ENCODE measurements around the gene GAS2. TPM values are rescaled to one million over a fixed set of nuclear protein-coding genes. Genes with fewer than 3 reads are reported as not detected.

The GAS2 gene
- total RNA-seq, 1 donor from 2014 or later: 1.7 TPM

DNA sequence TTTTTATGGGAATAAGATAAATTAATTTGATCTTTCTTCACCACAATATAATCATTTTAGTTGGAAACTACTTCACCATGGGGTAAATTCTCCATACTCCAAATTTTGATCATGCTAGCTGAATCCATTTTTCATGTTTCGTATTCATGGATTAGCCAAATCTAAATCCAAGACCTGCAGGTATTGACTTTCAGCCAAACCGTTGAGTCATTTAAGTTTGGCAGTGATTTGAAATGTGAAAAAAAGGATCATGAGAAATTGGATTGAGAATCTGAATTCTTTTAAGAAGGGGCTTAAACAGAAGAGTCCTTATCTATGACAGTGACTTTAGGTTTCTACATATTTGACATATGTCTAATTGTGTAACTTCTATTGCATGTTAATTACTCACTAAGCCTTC, 5.3 kb downstream of the GAS2 start:
- intact Hi-C loops (cut with micrococcal nuclease): no loop called here

DNA sequence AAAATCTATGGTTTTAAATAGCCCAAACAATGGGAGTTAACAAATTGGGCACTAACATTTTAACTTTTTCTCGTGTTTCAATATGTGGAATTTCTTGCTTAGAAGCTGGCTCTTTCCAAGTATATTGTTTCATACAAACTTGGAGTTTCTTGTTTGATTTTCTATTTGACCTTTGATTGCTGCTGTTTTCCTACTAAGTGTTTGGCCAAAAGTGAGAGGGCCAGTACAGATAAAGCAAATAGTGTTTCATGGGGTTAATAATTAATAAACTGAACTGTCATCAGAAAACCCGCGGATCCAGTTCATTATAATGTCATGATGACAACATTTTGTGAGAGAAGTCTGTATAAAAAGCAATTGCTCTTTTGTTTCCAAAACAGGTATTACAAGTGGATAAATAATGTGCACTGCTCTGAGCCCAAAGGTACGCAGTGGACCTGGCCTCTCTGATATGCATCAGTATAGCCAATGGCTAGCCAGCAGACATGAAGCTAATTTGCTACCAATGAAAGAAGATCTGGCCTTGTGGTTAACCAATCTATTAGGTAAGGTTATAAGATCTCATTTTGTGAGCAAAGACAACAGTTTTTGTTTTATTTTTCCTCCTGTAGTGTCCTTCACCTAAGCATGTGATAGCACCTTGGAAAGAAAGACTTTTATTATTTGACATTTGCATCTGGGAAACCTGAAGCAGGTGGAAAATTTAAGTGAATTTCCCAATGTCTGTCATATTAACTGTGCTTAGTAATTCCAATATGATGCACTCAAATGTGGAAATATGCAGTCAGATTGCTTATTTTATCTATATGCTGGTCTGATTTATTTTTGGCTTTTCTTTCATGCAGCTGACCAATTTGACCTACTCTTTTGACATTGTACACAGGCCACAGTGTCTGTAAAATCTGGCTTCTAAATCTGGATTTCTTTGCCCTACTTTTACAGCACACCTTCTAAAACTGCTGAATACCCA, 8.3 kb downstream of the GAS2 start:
- intact Hi-C loops (cut with micrococcal nuclease): no loop called here

DNA sequence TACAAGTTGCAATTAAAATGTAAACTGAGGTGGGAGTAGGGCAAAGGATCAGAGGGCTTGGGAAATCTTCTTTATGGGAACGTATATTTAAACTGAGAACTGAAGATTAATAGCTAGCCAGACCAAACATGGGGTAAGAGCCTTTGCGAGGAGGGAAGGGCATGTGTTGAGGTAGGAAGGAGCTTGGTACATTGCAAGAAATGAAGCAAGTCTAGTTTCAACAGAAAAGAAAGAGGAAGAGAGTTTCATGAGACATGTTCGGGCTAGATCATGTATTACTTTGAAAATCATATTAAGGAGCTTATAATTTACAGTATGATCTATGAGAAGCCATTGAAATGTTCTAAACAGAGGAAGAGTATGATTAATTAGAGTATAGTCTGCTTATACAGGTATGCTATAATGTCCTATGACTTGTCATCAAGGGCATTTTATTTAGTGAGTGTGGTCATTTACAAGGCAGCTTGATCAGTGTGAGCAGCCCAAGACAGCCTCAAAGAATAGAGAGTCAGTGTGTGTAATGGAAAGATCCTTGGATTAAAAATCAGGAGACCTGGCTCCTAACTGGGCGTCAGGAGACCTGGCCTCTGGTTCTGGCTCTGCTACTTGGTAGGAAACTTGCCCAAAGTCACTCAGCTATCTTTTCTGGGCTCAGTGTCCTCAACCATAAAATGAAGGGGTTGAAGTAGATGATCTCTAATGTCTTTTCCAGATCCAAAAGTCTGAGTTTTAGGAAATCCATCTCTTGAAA, 10.9 kb downstream of the GAS2 start:
- intact Hi-C loops (cut with micrococcal nuclease): no loop called here

GRCh38 chr11:22680628-22681027, 14.2 kb downstream of the GAS2 start:
- intact Hi-C loops (cut with micrococcal nuclease): no loop called here

GRCh38 chr11:22681281-22681812, 14.9 kb downstream of the GAS2 start:
- intact Hi-C loops (cut with micrococcal nuclease): no loop called here

DNA sequence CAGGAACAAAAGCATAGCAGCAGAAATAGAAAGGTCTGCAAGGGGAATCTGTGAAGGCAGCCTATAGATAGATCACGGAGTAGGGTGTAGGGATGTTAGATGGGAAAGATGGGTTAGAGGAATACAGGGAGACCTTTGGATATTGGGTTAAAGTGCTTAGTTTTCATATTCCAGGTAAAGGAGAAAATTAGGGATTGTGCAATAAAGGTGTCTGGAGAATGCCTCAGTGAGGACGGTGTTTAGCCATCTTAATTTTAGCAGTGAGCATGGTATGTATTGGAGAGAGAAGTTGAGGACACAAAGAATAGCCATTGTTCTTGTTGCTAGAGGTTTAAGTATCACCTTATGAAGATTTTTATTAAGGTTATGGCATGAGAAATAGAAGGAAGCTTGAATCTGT, 17.7 kb downstream of the GAS2 start:
- intact Hi-C loops (cut with micrococcal nuclease): no loop called here

- intact Hi-C loops (cut with micrococcal nuclease): no loop called here
Measured at GRCh38 chr11:22685111-22685510, 18.7 kb downstream of the GAS2 start.

- intact Hi-C loops (cut with micrococcal nuclease): no loop called here
Measured at GRCh38 chr11:22688914-22689313, 22.5 kb downstream of the GAS2 start.

DNA sequence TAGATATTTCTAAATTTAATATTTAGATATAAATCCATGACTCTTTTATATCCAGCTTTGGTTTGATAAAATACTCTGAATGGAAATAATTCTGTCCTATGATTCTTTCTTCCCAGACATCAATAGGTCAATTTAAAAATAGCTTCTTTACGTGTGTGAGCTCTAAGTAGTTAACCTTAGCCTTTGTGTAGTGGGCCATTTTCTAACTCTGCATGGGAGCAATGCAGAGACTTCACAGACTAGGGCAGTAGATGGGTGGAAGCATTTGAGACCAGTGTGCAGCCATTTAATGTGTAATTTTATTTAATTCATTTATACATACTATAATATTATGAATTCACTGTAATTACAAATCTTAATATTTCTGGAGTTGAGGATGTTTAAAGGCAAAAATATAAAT, 23.8 kb downstream of the GAS2 start:
- intact Hi-C loops (cut with micrococcal nuclease): no loop called here

DNA sequence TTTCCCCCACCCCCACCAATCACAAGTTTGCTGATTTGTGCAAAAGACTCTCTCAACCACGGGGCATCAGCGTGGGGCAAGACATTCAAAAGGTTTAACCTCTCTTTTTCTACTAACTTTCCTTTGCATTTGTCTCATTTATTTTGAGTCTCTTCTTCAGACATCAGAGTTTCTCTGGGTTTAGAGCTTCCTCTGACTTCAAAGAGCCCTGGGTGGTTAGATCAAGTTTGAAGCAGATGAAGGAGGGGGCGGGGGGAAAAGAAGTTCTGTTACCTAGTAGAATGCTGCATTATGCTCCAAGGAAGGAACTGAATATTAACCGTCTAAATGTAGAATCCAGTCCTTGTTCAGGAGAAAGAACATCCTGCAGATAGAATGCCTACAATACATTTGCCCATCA, 24.5 kb downstream of the GAS2 start:
- intact Hi-C loops (cut with micrococcal nuclease): no loop called here

- intact Hi-C loops (cut with micrococcal nuclease): no loop called here
Measured at GRCh38 chr11:22699388-22699787, 33.0 kb downstream of the GAS2 start.

DNA sequence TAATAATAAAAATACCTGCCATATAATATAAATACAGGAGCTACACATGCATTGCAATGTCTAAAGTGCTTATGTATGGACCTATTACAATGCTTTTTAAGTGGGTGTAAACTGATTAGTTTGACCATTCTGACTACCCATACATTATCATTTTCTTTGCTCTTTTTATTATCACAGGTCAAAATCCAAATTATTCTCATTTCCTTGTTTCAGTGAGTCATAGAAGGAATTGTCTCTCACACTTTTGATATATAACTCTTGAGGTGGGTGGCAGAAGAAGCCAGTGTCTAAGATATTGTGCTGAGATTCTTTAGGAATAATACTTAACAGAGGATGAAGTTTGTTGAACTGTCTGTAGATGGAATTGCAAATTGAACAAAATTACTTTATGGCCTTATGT, 35.6 kb downstream of the GAS2 start:
- intact Hi-C loops (cut with micrococcal nuclease): no loop called here

DNA sequence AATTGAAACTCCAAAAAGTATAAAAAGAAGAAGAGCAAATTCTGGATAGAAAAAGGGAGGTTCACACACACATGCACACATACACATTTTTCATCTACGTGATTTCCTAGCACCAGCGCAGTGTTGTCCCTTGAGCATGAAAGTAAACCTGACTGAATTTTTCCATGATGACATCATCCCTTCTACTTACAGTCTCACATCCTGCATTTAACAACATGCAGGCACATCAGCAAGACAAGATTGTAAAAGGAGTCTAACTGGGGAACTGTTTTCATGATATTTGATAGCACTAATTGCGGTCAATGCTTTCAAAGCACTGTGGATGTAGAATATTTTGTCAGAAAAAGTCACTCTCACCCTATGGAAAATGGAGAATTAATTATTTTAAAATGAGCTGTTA, 36.6 kb downstream of the GAS2 start:
- intact Hi-C loops (cut with micrococcal nuclease): no loop called here

DNA sequence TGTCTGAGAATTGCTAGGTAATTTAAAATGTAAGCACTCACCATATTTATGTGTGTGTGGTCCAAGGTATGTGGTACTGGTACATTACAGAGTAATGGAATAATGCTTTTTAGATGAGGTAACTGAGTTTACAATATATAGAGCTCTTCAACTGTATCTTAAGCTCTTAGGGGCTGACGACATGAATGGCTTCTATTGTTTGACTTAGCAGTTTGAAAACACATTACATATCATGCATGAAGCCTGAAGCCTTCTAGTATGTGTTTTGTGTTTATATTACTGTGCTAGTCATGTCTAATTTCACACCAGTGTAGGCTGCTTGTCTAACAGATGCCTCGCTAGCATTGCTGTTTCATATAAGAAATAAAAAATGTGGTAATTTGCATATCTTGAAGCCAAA, 37.2 kb downstream of the GAS2 start:
- intact Hi-C loops (cut with micrococcal nuclease): no loop called here

GRCh38 chr11:22707119-22707899, 40.9 kb downstream of the GAS2 start:
- intact Hi-C loops (cut with micrococcal nuclease): no loop called here

- intact Hi-C loops (cut with micrococcal nuclease): no loop called here
Measured at GRCh38 chr11:22711071-22711770, 44.8 kb downstream of the GAS2 start.

- intact Hi-C loops (cut with micrococcal nuclease): no loop called here
Measured at GRCh38 chr11:22711880-22712279, 45.5 kb downstream of the GAS2 start.

- intact Hi-C loops (cut with micrococcal nuclease): no loop called here
Measured at GRCh38 chr11:22713336-22713735, 46.9 kb downstream of the GAS2 start.

DNA sequence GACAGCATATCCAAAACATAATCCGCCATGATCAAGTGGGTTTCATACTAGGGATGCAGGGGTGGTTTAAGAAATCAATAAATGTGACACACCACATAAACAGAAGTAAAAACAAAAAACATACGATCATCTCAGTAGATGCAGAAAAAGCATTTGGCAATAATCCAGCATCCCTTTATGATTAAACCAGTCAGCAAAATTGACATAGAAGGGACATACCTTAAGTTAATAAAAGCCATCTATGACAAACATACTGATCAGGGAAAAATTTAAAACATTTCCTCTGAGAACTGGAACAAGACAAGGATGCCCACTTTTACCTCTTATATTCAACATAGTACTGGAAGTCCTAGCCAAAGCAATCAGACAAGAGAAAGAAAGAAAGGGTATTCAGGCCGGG, 49.6 kb downstream of the GAS2 start:
- intact Hi-C loops (cut with micrococcal nuclease): no loop called here

GRCh38 chr11:22720457-22720856, 54.0 kb downstream of the GAS2 start:
- intact Hi-C loops (cut with micrococcal nuclease): no loop called here

- intact Hi-C loops (cut with micrococcal nuclease): no loop called here
Measured at GRCh38 chr11:22723274-22723673, 56.9 kb downstream of the GAS2 start.
